Measurements from ENCODE around the gene ABCC2.

Gene ABCC2

DNA sequence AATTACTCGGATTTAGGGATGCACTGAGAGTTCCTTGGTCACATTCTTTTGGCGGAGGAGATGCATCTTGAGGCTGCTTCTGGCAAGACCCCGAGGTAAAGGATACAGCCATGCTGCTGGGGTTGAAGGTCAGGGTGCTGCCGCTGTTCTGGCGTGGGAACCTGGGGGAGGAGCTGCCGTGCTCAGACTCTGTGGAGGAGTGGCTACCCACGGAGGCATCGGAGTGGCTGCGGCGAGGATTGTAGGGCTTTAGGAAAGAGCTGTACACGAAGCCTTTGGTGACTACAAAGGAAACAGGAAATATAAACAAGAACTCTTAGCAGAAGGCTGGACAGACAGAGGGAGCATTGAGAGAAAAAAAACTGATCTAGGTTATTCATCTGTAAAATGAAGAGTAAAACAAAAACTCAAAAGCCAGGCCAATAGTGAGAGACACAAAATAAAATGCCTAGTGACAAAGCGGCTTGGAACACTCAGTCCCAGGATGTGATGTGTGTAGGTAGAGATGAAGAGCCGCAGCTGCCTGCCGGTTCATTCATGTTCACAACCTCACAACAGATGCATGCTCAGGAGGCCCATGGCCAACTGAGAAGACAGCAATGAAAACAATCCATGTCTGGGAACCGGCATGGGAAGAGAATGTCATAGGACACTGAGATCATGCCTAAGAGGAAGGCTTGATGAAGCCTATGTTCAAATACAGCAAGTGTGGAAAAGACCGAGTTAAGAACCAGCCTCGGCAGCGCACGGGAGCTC, 97.8 kb downstream of the ABCC2 start:
- H3K79me2 ChIP-seq (ENCODE audit: insufficient read depth, low read length) = no peaks in the 10 kb centered on the region
- H3F3A ChIP-seq (ENCODE audit: low read depth) = no peaks in the 10 kb centered on the region
- no peaks in the 10 kb centered on the region for H4K20me1 ChIP-seq (ENCODE audit: insufficient read depth, low read length, poor library complexity, severe bottlenecking)
- peaks cover 12% of the 10 kb centered on the region for H3K4me1 ChIP-seq (ENCODE audit: insufficient read depth, low read length, poor library complexity, severe bottlenecking)
- H2AFZ ChIP-seq (ENCODE audit: low read length) = no peak overlapping the region
- H3K4me3 ChIP-seq (ENCODE audit: low read length, poor library complexity, severe bottlenecking) = no peak overlapping the region
- peaks cover 23% of the 10 kb centered on the region; the same call in 1 of the 2 replicates for H3K36me3 ChIP-seq (ENCODE audit: insufficient read depth, low read length)
- TF ChIP-seq, protein P1, sequence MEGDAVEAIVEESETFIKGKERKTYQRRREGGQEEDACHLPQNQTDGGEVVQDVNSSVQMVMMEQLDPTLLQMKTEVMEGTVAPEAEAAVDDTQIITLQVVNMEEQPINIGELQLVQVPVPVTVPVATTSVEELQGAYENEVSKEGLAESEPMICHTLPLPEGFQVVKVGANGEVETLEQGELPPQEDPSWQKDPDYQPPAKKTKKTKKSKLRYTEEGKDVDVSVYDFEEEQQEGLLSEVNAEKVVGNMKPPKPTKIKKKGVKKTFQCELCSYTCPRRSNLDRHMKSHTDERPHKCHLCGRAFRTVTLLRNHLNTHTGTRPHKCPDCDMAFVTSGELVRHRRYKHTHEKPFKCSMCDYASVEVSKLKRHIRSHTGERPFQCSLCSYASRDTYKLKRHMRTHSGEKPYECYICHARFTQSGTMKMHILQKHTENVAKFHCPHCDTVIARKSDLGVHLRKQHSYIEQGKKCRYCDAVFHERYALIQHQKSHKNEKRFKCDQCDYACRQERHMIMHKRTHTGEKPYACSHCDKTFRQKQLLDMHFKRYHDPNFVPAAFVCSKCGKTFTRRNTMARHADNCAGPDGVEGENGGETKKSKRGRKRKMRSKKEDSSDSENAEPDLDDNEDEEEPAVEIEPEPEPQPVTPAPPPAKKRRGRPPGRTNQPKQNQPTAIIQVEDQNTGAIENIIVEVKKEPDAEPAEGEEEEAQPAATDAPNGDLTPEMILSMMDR (conservative IDR thresholded peaks at IDR 0.05; ENCODE audit: low read length) = no peak
- no peak for TF ChIP-seq EZH2phosphoT487 (IDR thresholded peaks at IDR 0.05; ENCODE audit: borderline replicate concordance)
- no peaks in the 10 kb centered on the region for H3K27me3 ChIP-seq (ENCODE audit: insufficient read depth, low read length, poor library complexity, severe bottlenecking)
- no peak overlapping the region for H3K9ac ChIP-seq (ENCODE audit: low read depth, low read length, poor library complexity, severe bottlenecking)
- H3K9me2 ChIP-seq (replicated peaks; ENCODE audit: low read depth, low read length) = no peaks in the 10 kb centered on the region
- no peaks in the 10 kb centered on the region for H3K9me3 ChIP-seq (ENCODE audit: insufficient read depth, low read depth, low read length)
- no peak overlapping the region for H3K4me2 ChIP-seq (ENCODE audit: low read depth, low read length, poor library complexity, severe bottlenecking)

DNA sequence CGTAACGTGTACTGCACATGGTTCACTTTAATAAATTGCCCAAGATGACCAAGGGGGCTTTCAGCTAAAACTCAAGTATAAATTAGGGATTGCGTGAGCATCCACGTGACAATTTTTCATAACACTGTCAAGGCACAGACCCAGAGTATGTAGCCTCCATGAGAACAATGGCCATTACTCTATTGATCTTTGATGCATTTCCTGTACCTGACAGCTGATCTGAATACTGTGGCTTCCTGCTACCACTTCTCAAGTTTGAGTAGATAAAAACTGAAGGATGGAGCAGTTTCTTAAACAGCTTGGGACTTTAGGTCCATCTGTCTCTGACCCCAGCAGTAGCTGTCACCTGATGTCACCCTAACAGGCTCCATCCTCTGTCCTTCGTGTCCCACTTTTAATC, 98.9 kb downstream of the ABCC2 start:
- no peak overlapping the region for H3K9ac ChIP-seq (ENCODE audit: low read depth, low read length, poor library complexity, severe bottlenecking)
- no peaks in the 10 kb centered on the region for H3K9me2 ChIP-seq (replicated peaks; ENCODE audit: low read depth, low read length)
- H3K4me3 ChIP-seq (ENCODE audit: low read length, poor library complexity, severe bottlenecking) = no peak overlapping the region
- no peaks in the 10 kb centered on the region for H3K27me3 ChIP-seq (ENCODE audit: insufficient read depth, low read length, poor library complexity, severe bottlenecking)
- H3K36me3 ChIP-seq (ENCODE audit: insufficient read depth, low read length) = peaks cover 32% of the 10 kb centered on the region; the same call in 1 of the 2 replicates
- no peaks in the 10 kb centered on the region for H4K20me1 ChIP-seq (ENCODE audit: insufficient read depth, low read length, poor library complexity, severe bottlenecking)
- peaks cover 12% of the 10 kb centered on the region for H3K4me1 ChIP-seq (ENCODE audit: insufficient read depth, low read length, poor library complexity, severe bottlenecking)
- no peak overlapping the region for H3K4me2 ChIP-seq (ENCODE audit: low read depth, low read length, poor library complexity, severe bottlenecking)
- no peaks in the 10 kb centered on the region for H3K79me2 ChIP-seq (ENCODE audit: insufficient read depth, low read length)
- no peaks in the 10 kb centered on the region for H3F3A ChIP-seq (ENCODE audit: low read depth)
- TF ChIP-seq EZH2phosphoT487 (IDR thresholded peaks at IDR 0.05; ENCODE audit: borderline replicate concordance) = no peak
- TF ChIP-seq, protein P1 (conservative IDR thresholded peaks at IDR 0.05; ENCODE audit: low read length) = no peak
- H3K9me3 ChIP-seq (ENCODE audit: insufficient read depth, low read depth, low read length) = no peaks in the 10 kb centered on the region
- no peak overlapping the region for H2AFZ ChIP-seq (ENCODE audit: low read length)

DNA sequence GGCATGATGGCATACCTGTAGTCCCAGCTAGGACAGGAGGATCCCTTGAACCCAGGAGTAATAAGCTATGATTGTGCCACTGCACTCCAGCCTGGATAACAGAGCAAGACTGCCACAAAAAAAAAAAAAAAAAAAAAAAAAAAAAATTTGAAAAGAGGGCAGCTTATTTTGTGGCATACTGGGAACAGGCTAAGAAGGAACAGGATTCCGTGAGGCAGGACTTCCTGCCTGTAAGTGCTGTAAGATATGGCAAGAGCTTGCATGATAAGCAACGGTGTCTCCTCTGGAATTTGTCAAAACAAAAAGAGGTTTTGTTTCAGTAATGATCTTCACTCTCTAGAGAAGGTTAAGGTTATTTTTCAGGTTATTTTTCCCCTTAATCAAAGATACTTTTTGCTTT, 101.1 kb downstream of the ABCC2 start:
- TF ChIP-seq EZH2phosphoT487 (IDR thresholded peaks at IDR 0.05; ENCODE audit: borderline replicate concordance) = no peak
- TF ChIP-seq, protein P1 (conservative IDR thresholded peaks at IDR 0.05; ENCODE audit: low read length) = no peak
- no peaks in the 10 kb centered on the region for H3K27me3 ChIP-seq (ENCODE audit: insufficient read depth, low read length, poor library complexity, severe bottlenecking)

More for the DNA sequence above, 101.1 kb downstream of the ABCC2 start:
- no peak overlapping the region for H3K4me2 ChIP-seq (ENCODE audit: low read depth, low read length, poor library complexity, severe bottlenecking)
- no peaks in the 10 kb centered on the region for H3K79me2 ChIP-seq (ENCODE audit: insufficient read depth, low read length)
- no peaks in the 10 kb centered on the region for H3F3A ChIP-seq (ENCODE audit: low read depth)
- H3K36me3 ChIP-seq (ENCODE audit: insufficient read depth, low read length) = peaks cover 28% of the 10 kb centered on the region; the same call in 1 of the 2 replicates
- no peak overlapping the region for H3K4me3 ChIP-seq (ENCODE audit: low read length, poor library complexity, severe bottlenecking)
- H3K4me1 ChIP-seq (ENCODE audit: insufficient read depth, low read length, poor library complexity, severe bottlenecking) = peaks cover 12% of the 10 kb centered on the region
- H3K9me2 ChIP-seq (replicated peaks; ENCODE audit: low read depth, low read length) = no peaks in the 10 kb centered on the region
- no peak overlapping the region for H3K9ac ChIP-seq (ENCODE audit: low read depth, low read length, poor library complexity, severe bottlenecking)
- H4K20me1 ChIP-seq (ENCODE audit: insufficient read depth, low read length, poor library complexity, severe bottlenecking) = no peaks in the 10 kb centered on the region
- no peaks in the 10 kb centered on the region for H3K9me3 ChIP-seq (ENCODE audit: insufficient read depth, low read depth, low read length)
- no peak overlapping the region for H2AFZ ChIP-seq (ENCODE audit: low read length)

All from Loucy (cell line).